Panc1 (cell line): Measurements from ENCODE around the gene TP53BP1. TPM values are rescaled to one million over a fixed set of nuclear protein-coding genes. Genes with fewer than 3 reads are reported as not detected.

Experiments used
- ATAC-seq: fragments of 200-7000 bp; cut with Tn5 transposase; 2 replicates; pipeline ENCODE4 v1.9.1; 2020; ENCODE audit warnings: mild to moderate bottlenecking, moderate library complexity
- BruUV-seq: library from RNA; stranded (reverse); fragments of 400-500 nt; replicated peaks from 2 replicates; lab custom pipeline; 2021; lab: Mats Ljungman, UMichigan
- CTCF ChIA-PET: fragments of 300-600 bp; sonication (Branson Sonifier 250); formaldehyde crosslinking; loops from one replicate; lab custom pipeline; 2022; ENCODE audit warnings: antibody characterized with exemption; lab: Charles Lee
- POLR2A ChIA-PET: fragments of 300-600 bp; sonication (Branson Sonifier 250); formaldehyde crosslinking; loops from one replicate; lab custom pipeline; 2022; ENCODE audit warnings: antibody characterized with exemption; lab: Charles Lee
- DNase-seq: peaks from one replicate; pipeline ENCODE4 v3.0.0-alpha.2; 2010; ENCODE audit warnings: low read depth, low spot score
- H3K27ac ChIP-seq: 2 replicates; pipeline ENCODE4 v1.5.1; 2011; ENCODE audit warnings: mild to moderate bottlenecking, low read length, inconsistent platforms
- H3K27me3 ChIP-seq: fragments of 200-500 bp; sonication (Bioruptor generic); 2 replicates; pipeline ENCODE4 v1.6.0; 2014; ENCODE audit warnings: low read length, inconsistent platforms; ENCODE audit not compliant: control insufficient read depth, insufficient read depth
- H3K36me3 ChIP-seq: fragments of 200-500 bp; sonication (Bioruptor generic); 2 replicates; pipeline ENCODE4 v1.5.1; 2014; ENCODE audit warnings: inconsistent platforms, mild to moderate bottlenecking, low read length, moderate library complexity; ENCODE audit not compliant: control insufficient read depth, insufficient read depth
- H3K4me1 ChIP-seq: 2 replicates; pipeline ENCODE4 v1.5.1; 2011; ENCODE audit warnings: inconsistent platforms, mild to moderate bottlenecking, low read length, moderate library complexity; ENCODE audit not compliant: control insufficient read depth, insufficient read depth
- H3K4me3 ChIP-seq, 2 experiments: 2 replicates each; pipeline ENCODE4 v1.5.1; 2011 to 2012; ENCODE audit warnings: low read depth in 2 of 2, low read length in 2 of 2, mild to moderate bottlenecking in 2 of 2, inconsistent platforms in 1 of 2, moderate library complexity in 1 of 2
- H3K9me3 ChIP-seq: fragments of 200-500 bp; sonication (Bioruptor generic); 2 replicates; pipeline ENCODE4 v1.5.1; 2014; ENCODE audit warnings: low read depth, mild to moderate bottlenecking, inconsistent platforms, low read length, moderate library complexity; ENCODE audit not compliant: control insufficient read depth, insufficient read depth
- CTCF ChIP-seq: fragments of 450-650 bp; IDR thresholded peaks from 2 replicates; pipeline ENCODE4 v1.5.1; 2017; ENCODE audit warnings: mild to moderate bottlenecking
- POLR2AphosphoS5 ChIP-seq: IDR thresholded peaks from 2 replicates; pipeline ENCODE4 v1.6.1; 2012; ENCODE audit warnings: mild to moderate bottlenecking, low read depth, low read length, moderate library complexity
- SIN3A ChIP-seq: IDR thresholded peaks from 2 replicates; pipeline ENCODE4 v1.6.1; 2012; ENCODE audit warnings: low read depth, mild to moderate bottlenecking, low read length, moderate library complexity, borderline replicate concordance; ENCODE audit not compliant: insufficient read depth
- TCF7L2 ChIP-seq: IDR thresholded peaks from 2 replicates; pipeline ENCODE4 v1.6.1; 2011; ENCODE audit warnings: mild to moderate bottlenecking, low read depth, low read length, inconsistent platforms
- in situ Hi-C: cut with HindIII; loops from 2 replicates; pipeline ENCODE4 v1.10.0; 2016; ENCODE audit warnings: low sequenced_read_pairs, low pct_unique_long_range_greater_than_20kb
- intact Hi-C: fragments of 100-400 bp; cut with micrococcal nuclease; formaldehyde crosslinking; loops from one replicate; pipeline ENCODE4 v1.10.0; 2022; ENCODE audit not compliant: unreplicated experiment
- total RNA-seq: library from RNA; stranded (reverse); gene quantifications from one replicate; pipeline ENCODE4 v1.2.1, GENCODE V29; 2021; ENCODE audit not compliant: unreplicated experiment
- TF ChIP-seq, protein P1 (sequence below), 2 experiments: IDR thresholded peaks; 2 replicates each; pipeline ENCODE4 v1.6.1; 2011 to 2012; ENCODE audit warnings: low read depth in 2 of 2, control low read depth in 1 of 2, low read length in 1 of 2, mild to moderate bottlenecking in 1 of 2, moderate library complexity in 1 of 2; ENCODE audit not compliant: insufficient read depth in 1 of 2

TP53BP1 gene
- total RNA-seq, 1 experiment from 2014 or later = 80.3 TPM

DNA sequence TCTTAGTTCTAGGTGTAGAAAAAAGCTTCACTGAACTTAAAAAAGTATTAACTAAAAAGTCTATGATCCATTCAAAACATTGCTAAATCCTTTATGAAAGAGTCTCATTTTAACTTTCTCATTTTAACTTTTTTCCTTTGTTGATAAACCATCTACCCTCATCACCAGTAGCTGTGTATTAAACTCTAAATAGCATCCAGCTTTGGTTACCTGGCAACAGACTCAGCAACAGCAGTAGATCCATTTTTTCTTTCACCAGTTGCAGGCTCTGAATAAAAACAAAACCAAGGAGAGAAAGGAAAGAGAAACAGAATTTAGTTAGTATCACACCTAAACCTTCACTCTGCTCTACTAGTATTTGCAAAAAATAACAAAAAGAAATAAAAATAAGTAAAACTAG, 51.6 kb downstream of the TP53BP1 start:
- CTCF ChIA-PET = interaction anchor here (1.1 kb wide), 1 partner anchor 70 kb away, joined by 7 read pairs; no protein-coding TSS in a partner anchor
- no peak for ATAC-seq
- Histone ChIP-seq H3K4me3 (no peak overlapping the region), H3K27me3 (no peaks in the 10 kb centered on the region), H3K36me3 (peaks cover 24% of the 10 kb centered on the region), H3K9me3 (no peaks in the 10 kb centered on the region), H3K27ac (no peak overlapping the region), H3K4me1 (no peaks in the 10 kb centered on the region)
- in situ Hi-C loops = no loop called here
- no peak for TF ChIP-seq POLR2AphosphoS5
- no peak for TF ChIP-seq SIN3A
- no peak for TF ChIP-seq CTCF
- TF ChIP-seq, protein P1, sequence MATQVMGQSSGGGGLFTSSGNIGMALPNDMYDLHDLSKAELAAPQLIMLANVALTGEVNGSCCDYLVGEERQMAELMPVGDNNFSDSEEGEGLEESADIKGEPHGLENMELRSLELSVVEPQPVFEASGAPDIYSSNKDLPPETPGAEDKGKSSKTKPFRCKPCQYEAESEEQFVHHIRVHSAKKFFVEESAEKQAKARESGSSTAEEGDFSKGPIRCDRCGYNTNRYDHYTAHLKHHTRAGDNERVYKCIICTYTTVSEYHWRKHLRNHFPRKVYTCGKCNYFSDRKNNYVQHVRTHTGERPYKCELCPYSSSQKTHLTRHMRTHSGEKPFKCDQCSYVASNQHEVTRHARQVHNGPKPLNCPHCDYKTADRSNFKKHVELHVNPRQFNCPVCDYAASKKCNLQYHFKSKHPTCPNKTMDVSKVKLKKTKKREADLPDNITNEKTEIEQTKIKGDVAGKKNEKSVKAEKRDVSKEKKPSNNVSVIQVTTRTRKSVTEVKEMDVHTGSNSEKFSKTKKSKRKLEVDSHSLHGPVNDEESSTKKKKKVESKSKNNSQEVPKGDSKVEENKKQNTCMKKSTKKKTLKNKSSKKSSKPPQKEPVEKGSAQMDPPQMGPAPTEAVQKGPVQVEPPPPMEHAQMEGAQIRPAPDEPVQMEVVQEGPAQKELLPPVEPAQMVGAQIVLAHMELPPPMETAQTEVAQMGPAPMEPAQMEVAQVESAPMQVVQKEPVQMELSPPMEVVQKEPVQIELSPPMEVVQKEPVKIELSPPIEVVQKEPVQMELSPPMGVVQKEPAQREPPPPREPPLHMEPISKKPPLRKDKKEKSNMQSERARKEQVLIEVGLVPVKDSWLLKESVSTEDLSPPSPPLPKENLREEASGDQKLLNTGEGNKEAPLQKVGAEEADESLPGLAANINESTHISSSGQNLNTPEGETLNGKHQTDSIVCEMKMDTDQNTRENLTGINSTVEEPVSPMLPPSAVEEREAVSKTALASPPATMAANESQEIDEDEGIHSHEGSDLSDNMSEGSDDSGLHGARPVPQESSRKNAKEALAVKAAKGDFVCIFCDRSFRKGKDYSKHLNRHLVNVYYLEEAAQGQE (IDR thresholded peaks at IDR 0.05; ENCODE audit: insufficient read depth in 1 of 2, low read depth in 2 of 2, low read length in 1 of 2) = no peak
- TF ChIP-seq TCF7L2 = no peak
- no peak for DNase-seq
- POLR2A ChIA-PET = no interaction called here
- intact Hi-C loops = no loop called here
- BruUV-seq = no TSS peak

- TF ChIP-seq SIN3A (no peak), CTCF (no peak), POLR2AphosphoS5 (no peak), TCF7L2 (no peak)
- TF ChIP-seq, protein P1 (IDR thresholded peaks at IDR 0.05; ENCODE audit: insufficient read depth in 1 of 2, low read depth in 2 of 2, low read length in 1 of 2) = no peak
- CTCF ChIA-PET = interaction anchor here (1.1 kb wide), 1 partner anchor 70 kb away, joined by 7 read pairs; no protein-coding TSS in a partner anchor
- Histone ChIP-seq H3K4me1 (no peaks in the 10 kb centered on the region), H3K27ac (no peak overlapping the region), H3K36me3 (peaks cover 21% of the 10 kb centered on the region), H3K4me3 (no peak overlapping the region), H3K27me3 (no peaks in the 10 kb centered on the region), H3K9me3 (no peaks in the 10 kb centered on the region)
- ATAC-seq (peak; percentile 82), DNase-seq (peak; percentile 78)
- intact Hi-C loops = no loop called here
- in situ Hi-C loops = no loop called here
- BruUV-seq = no TSS peak
- POLR2A ChIA-PET = no interaction called here
Observed at GRCh38 chr15:43440721-43441281, 52.2 kb downstream of the TP53BP1 start.
